ENCODE data around the gene ZCCHC7.

DNA sequence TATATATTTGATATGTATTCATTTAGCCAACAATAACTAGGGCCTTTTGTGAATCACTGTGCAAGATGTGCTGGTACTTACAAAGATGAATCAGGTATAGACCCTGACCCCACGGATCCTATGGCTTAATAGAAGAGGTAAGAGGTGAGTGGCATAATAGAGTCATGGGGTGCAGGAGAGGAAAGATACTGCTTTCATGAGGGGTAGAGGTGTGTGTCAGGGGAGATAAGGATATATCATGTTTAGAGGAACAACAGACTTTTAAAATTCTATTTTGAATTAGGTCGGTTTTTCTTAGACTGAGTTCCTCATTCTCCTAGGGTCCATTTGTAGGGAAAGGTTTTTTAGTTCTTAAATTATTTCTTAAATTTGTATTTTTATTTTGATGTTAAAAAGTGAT, 27.8 kb downstream of the ZCCHC7 start:
- TF ChIP-seq SMC3 (conservative IDR thresholded peaks at IDR 0.05; ENCODE audit: insufficient read depth, low read depth, low read length): no peak
- 0 out of 2 replicates have a peak, but pooled peaks have one; percentile 43 for TF ChIP-seq DPF2 (IDR thresholded peaks at IDR 0.05)
- no peak for TF ChIP-seq CAMTA2 (CRISPR knock-in tag; conservative IDR thresholded peaks at IDR 0.05)
